NCI-H524 treated with DMSO at 0.1 percent for 48 hours (cell line): Measurements from ENCODE around the gene GABRD.

Experiments used
- DNase-seq: peaks from one replicate; lab custom pipeline; 2025; lab: John Stamatoyannopoulos, UW

The GABRD gene

GRCh38 chr1:2018217-2019171 is 651 bp upstream of the GABRD start:
- no peak for DNase-seq

DNA sequence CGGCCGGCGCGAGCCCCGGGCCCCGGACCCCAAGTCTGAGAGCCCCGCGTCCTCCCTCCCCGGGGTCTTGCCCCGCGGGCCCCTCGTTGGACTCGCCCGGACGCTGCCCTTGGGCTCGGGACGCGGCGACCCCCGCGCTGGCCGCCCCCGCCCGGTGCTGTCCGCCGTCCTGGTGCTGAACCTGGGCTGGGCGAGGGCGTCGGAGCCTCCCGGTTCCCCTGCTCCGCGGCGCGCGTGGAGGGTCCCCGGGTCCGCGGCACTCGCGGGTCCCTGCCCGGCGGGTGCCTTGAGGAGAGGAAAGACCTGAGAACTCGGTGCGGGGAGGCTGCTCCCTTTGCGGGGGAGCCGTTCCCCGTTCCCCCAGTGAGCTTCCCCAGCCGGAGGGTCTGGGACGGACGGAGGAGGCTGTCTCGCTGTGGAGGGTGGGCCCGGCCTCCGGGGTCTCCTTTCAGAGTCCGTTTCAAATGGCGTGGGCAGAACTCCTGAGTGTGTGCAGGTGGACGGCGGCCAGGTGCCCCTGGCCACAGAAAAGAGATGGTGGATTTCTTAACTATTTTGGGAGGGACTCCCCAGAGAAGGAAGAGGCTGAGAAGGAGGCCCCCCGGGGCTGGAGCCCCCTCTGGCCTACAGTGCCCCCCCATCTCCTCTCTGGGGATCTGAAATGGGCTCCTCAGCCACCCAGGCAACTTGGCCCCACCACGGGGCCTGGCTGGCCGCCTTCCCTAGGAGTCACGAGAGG is 595 bp downstream of the GABRD start:
- no peak for DNase-seq

DNA sequence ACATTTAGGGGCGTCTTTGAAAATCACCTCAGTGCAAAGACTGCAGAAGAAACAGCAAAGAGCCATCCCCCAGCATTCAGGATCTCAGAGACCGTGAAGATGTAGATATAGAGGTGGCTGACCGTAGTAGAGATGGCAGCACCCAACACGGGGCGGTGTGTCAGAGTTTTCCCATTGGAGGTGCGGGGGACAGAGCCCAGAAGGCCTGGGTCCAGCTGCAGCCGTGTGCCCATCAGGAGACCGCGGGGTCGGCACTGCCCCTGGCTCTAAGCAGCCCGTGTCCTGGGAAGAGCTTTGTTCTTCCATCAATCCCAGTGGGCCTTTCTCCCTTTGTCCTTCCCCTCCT is 1.1 kb downstream of the GABRD start:
- DNase-seq: no peak

GRCh38 chr1:2021550-2021949 is 2.4 kb downstream of the GABRD start:
- no peak for DNase-seq

- no peak for DNase-seq
These were observed 3.1 kb downstream of the GABRD start for GRCh38 chr1:2022063-2022770.

- DNase-seq: no peak
These were observed 4.0 kb downstream of the GABRD start for GRCh38 chr1:2023187-2023586.

- DNase-seq: no peak
These were observed 5.3 kb downstream of the GABRD start for GRCh38 chr1:2024451-2024850.

DNA sequence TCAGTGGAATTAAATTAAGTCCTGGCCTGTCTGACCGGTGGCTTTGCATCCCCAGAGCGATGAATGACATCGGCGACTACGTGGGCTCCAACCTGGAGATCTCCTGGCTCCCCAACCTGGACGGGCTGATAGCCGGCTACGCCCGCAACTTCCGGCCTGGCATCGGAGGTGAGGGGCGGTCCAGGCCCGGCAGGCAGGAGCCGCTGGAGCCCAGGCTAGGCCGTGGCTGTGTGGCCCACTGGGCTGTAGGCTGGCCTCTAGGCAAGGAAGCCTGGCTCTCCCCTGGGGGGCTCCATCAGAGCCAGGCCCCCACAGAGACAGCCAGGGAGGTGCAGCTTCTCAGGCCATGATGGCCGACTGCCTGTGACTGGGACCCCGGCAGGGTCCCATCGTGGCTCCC is 5.7 kb downstream of the GABRD start:
- no peak for DNase-seq

GRCh38 chr1:2025491-2025981 is 6.4 kb downstream of the GABRD start:
- DNase-seq: no peak

DNA sequence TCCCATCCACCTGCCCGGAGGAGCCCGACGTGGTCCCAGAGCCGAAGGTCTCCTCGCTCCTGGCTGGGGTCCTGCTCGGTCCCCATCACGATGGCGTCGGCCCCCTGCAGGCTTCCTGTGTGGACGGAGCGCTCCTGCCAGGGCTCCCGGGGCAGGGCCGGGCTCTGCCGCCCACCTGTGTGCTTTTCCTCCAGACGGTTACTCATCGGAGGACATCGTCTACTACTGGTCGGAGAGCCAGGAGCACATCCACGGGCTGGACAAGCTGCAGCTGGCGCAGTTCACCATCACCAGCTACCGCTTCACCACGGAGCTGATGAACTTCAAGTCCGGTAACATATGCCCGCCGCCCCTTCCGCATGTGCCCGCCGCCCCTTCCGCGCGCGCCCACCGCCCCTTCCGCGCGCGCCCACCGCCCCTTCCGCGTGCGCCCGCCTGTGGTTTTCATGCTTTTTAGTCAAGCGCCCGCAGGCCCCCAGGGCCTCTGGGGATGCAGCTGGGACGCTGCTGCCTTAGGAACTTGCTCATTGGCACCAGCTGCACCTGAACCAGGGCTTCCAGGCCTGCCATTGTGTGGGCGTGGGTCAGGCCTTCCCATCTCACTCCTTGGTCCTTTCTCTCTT is 8.9 kb downstream of the GABRD start:
- DNase-seq: no peak

DNA sequence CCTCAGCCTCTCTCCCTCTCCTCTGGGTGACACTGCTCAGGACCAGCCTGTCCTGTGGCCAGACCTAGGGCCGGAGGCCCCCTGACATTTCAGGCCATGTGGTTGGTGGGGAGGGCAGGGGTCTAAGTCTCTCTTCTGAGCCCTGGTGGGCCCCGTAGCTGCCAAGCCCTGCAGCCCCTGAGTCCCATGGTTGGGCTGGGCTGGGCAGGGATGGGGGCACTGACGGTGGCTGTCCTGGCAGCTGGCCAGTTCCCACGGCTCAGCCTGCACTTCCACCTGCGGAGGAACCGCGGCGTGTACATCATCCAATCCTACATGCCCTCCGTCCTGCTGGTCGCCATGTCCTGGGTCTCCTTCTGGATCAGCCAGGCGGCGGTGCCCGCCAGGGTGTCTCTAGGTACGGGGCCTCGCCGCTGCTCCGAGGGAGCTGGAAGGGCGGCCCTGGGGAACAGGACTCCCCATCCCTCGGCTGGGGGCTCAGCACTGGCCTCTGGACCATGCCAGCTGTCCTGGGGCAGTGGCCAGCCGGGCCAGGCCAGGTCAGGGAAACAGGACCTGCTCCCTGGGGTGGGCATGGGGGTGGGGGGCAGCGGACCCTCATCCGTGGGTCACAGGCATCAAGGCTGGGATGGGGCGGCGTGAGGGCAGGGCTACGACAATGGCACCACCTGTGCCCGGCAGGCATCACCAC is 9.9 kb downstream of the GABRD start:
- DNase-seq: no peak

DNA sequence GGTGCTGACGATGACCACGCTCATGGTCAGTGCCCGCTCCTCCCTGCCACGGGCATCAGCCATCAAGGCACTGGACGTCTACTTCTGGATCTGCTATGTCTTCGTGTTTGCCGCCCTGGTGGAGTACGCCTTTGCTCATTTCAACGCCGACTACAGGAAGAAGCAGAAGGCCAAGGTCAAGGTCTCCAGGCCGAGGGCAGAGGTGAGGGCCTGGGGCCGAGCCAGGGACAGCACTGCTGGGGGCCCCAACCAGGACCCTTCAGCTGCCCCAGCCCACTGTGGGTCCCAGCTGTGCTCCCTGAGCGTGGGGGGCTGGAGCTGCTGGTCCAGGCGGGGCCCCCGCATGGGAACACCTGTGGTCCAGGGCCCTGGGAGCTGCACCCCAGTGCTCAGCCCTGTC is 10.4 kb downstream of the GABRD start:
- no peak for DNase-seq

GRCh38 chr1:2030076-2030871 is 11.1 kb downstream of the GABRD start:
- DNase-seq: no peak

DNA sequence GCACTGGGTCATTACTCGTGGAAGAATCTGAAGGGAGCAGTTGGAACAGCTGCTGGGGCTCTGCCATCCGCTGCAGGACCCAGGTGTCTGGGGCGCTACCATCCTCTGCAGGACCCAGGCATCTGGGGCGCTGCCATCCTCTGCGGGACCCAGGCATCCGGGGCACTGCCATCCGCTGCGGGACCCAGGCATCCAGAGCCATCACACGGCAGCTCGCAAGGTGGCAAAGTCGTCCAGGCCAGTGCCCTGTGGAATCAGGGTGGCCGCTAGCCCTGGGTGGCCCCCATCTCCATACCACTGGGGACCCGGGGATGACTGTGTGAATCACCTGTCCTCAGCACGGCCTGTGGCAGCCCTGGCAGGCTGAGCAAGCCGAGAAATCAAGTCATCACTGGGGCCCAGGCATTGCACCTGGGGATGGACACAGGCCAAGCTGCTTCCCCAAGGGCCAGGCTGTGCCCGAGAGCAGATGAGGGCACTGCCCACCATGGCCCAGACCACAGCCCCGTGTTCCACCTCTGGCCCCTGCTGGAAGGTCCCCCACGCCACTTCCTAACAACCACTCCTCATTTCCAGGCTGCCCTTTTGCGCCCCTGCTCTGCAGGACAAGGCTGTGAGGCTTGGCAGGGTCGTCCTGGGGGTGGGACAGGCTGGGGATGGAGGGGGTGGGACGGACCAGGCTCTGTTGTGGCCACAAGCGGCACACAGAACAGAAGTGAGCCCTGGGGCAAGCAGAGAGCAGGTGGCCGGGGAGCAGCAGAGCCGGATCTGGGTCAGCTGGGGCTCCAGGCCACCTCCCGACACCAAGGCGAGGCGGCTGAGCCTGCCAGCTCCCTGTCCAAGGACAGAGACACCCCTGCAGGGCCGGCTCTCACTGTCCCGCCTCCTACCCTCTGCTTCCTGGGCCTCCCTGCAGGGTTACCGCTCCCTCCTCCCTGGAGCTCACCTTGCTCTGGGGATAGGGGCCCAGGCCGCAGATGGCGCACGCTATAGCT is 12.7 kb downstream of the GABRD start:
- DNase-seq: no peak

GRCh38 chr1:2032737-2033136 is 13.6 kb downstream of the GABRD start:
- DNase-seq: no peak

- no peak for DNase-seq
These were observed 14.0 kb downstream of the GABRD start for GRCh38 chr1:2033165-2033564.

DNA sequence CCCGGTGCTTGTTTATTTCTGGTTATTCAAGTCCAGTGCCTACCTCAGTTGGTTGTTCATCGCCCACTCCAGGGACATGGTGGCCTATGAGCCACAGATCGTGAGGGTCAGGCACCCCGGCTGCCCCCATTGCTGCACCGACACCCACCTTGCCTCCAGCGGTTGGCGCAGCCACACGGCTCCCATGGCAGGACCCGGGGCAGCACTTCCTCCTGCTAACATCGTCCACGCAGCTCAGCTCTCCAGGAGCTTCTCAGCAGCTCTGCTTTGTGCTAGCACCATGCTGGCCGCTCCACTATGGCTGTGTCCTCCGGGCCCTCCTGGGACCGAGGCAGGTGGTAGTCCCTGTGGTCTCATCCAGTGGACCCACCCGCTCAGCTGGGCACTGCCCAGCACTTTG is 17.1 kb downstream of the GABRD start:
- no peak for DNase-seq

GRCh38 chr1:2037314-2037979 is 18.3 kb downstream of the GABRD start:
- no peak for DNase-seq

- no peak for DNase-seq
These were observed 19.1 kb downstream of the GABRD start for GRCh38 chr1:2038229-2038628.
